Effector memory CD8-positive, alpha-beta T cell (primary cell): ENCODE measurements around the gene PDIA4.
A peak's percentile ranks its signal among the peaks of the same experiment; 100 is the strongest.
"Not testable (repeated sequence)": the region's sequence is repeated elsewhere in the genome, so short reads cannot be mapped to it uniquely, and the experiment has no call there.

Experiments used
- ATAC-seq: fragments of 150-1000 bp; cut with Tn5 transposase; replicated peaks from 2 replicates; pipeline ENCODE4 v1.10.0; 2021; ENCODE audit warnings: mild to moderate bottlenecking, moderate library complexity
- DNase-seq, 3 experiments: peaks; one replicate each; pipeline ENCODE4 v3.0.0; 2021
- H3K27ac Mint-ChIP-seq, 2 donors: one replicate each; pipeline ENCODE4 v1.8.0; 2022; ENCODE audit warnings: mild to moderate bottlenecking in 2 of 2, mixed read lengths in 2 of 2, moderate library complexity in 2 of 2
- H3K27me3 Mint-ChIP-seq, 2 donors: one replicate each; pipeline ENCODE4 v1.8.0; 2022; ENCODE audit warnings: mixed read lengths in 2 of 2
- H3K36me3 Mint-ChIP-seq: one replicate; pipeline ENCODE4 v1.8.0; 2022; ENCODE audit warnings: mild to moderate bottlenecking, moderate library complexity, mixed read lengths; ENCODE audit not compliant: insufficient read depth
- H3K4me1 Mint-ChIP-seq, 2 donors: one replicate each; pipeline ENCODE4 v1.8.0; 2022; ENCODE audit warnings: low read depth in 2 of 2, mixed read lengths in 2 of 2
- H3K4me3 Mint-ChIP-seq, 2 donors: one replicate each; pipeline ENCODE4 v1.8.0; 2022; ENCODE audit warnings: mild to moderate bottlenecking in 2 of 2, mixed read lengths in 2 of 2, moderate library complexity in 2 of 2
- H3K9me3 Mint-ChIP-seq, 2 donors: one replicate each; pipeline ENCODE4 v1.8.0; 2022; ENCODE audit warnings: mixed read lengths in 2 of 2

Gene PDIA4

GRCh38 chr7:149060156-149060555, 31.9 kb upstream of the PDIA4 start:
- Mint-ChIP-seq H3K4me1 (peaks cover 5% of the 10 kb centered on the region in 2 donors), H3K27me3 (no peaks in the 10 kb centered on the region), H3K4me3 (no peak overlapping the region), H3K27ac (no peak overlapping the region), H3K9me3 (no peaks in the 10 kb centered on the region), H3K36me3 (no peaks in the 10 kb centered on the region)
- no peak for ATAC-seq
- DNase-seq: no peak

- Mint-ChIP-seq H3K9me3 (no peaks in the 10 kb centered on the region), H3K4me3 (no peak overlapping the region), H3K4me1 (no peaks in the 10 kb centered on the region), H3K27ac (peak overlapping the region in 1 of 2 donors; percentile 26), H3K36me3 (no peaks in the 10 kb centered on the region), H3K27me3 (peaks cover 14 to 21% of the 10 kb centered on the region in 2 donors)
- no peak for DNase-seq
- no peak for ATAC-seq
Observed at GRCh38 chr7:149053885-149054284, 25.6 kb upstream of the PDIA4 start.

DNA sequence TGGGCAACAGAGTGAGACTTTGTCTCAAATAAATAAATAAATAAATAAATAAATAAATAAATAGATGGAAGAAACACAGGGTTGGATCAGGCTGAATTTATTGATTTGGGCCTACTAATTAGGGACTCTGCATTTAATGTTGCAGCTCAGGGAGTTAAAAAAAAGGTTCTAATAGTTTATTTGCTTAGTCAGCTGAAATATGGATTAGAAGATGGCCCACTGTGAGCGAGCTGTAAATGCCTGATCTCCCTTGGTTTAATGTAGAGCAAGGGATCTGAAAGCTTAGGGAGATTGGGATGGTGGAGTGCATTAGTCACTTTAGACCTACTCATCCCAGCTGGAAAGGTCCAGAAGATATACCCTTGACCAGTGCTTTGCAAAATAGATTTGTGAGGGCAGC, 25.1 kb upstream of the PDIA4 start:
- Mint-ChIP-seq H3K36me3 (no peaks in the 10 kb centered on the region), H3K4me3 (no peak overlapping the region), H3K9me3 (no peaks in the 10 kb centered on the region), H3K27ac (no peak overlapping the region), H3K4me1 (no peaks in the 10 kb centered on the region), H3K27me3 (peaks cover 14 to 21% of the 10 kb centered on the region in 2 donors)
- DNase-seq: no peak
- no peak for ATAC-seq

GRCh38 chr7:149050941-149051340, 22.6 kb upstream of the PDIA4 start:
- DNase-seq (no peak), ATAC-seq (no peak)
- peaks cover 14 to 21% of the 10 kb centered on the region in 2 donors for H3K27me3 Mint-ChIP-seq
- no peaks in the 10 kb centered on the region for H3K4me1 Mint-ChIP-seq
- no peak overlapping the region for H3K27ac Mint-ChIP-seq
- H3K4me3 Mint-ChIP-seq: no peak overlapping the region
- H3K36me3 Mint-ChIP-seq: no peaks in the 10 kb centered on the region
- no peaks in the 10 kb centered on the region for H3K9me3 Mint-ChIP-seq

GRCh38 chr7:149048805-149049204, 20.5 kb upstream of the PDIA4 start:
- no peaks in the 10 kb centered on the region for H3K4me1 Mint-ChIP-seq
- no peak overlapping the region for H3K4me3 Mint-ChIP-seq
- ATAC-seq (no peak), DNase-seq (no peak)
- H3K27me3 Mint-ChIP-seq: peaks cover 8 to 15% of the 10 kb centered on the region in 2 donors
- no peaks in the 10 kb centered on the region for H3K9me3 Mint-ChIP-seq
- H3K27ac Mint-ChIP-seq: no peak overlapping the region
- H3K36me3 Mint-ChIP-seq: no peaks in the 10 kb centered on the region

DNA sequence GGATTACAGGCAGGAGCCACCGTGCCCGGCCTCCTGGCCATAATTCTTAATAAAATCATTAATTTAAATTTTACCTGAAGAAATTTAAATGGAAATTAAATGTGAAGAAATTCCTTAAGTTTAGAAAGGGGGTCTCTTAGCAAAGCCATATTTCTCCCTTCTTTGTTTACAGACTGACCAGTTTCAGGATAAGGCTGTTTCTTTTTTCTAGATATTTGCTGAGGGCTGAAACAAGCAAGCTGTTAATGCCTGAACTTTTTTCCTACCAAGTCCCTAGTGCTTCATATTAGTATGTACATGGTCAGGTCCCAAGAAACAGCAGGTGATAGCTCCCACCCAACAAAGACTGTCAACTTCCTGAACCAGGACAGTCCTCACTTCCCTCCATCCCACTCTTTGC, 18.1 kb upstream of the PDIA4 start:
- DNase-seq (no peak), ATAC-seq (no peak)
- Mint-ChIP-seq H3K36me3 (peaks cover 4% of the 10 kb centered on the region), H3K4me3 (no peak overlapping the region), H3K4me1 (no peaks in the 10 kb centered on the region), H3K9me3 (no peaks in the 10 kb centered on the region), H3K27ac (no peak overlapping the region), H3K27me3 (peaks cover 6 to 7% of the 10 kb centered on the region in 2 donors)

DNA sequence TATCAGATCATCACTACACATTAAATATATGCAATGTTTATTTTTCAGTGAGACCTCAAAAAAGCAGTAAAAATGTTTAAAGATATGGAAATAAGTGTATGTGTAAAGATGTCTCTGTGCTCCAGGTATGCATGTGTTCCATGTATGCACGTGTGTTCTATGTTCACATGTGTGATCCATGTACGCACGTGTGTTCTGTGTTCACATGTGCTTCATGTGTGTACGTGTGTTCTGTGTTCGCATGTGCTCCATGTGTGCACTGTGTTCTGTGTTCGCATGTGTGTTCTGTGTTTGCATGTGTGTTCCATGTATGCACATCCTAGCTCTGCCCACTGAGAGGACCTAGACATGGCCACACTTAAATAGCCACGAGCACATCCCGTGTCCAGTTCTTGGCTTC, 15.6 kb upstream of the PDIA4 start:
- Mint-ChIP-seq H3K27me3 (no peaks in the 10 kb centered on the region), H3K4me3 (no peak overlapping the region), H3K4me1 (no peaks in the 10 kb centered on the region), H3K27ac (no peak overlapping the region), H3K36me3 (peaks cover 4% of the 10 kb centered on the region), H3K9me3 (no peaks in the 10 kb centered on the region)
- ATAC-seq (no peak), DNase-seq (no peak)

DNA sequence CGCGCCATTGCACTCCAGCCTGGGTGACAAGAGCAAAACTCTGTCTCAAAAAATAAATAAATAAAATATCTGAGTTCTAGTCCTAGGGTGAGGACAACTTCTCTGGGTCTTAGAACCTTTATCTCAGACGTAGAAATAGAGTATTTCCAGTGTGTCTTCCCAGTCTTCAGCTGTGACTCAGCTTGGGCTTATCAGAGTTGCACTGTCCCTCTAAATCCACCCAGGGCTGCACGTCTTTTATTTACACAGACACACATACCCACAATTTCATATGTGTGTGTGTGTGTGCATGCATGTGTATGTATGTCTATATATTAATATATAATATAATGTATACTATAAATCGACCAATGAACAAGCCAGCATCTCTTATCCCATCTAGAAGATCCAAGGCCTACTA, 13.0 kb upstream of the PDIA4 start:
- H3K27ac Mint-ChIP-seq: no peak overlapping the region
- H3K27me3 Mint-ChIP-seq: peaks cover 12 to 14% of the 10 kb centered on the region in 2 donors
- ATAC-seq (no peak), DNase-seq (no peak)
- no peak overlapping the region for H3K4me3 Mint-ChIP-seq
- H3K36me3 Mint-ChIP-seq: peaks cover 4% of the 10 kb centered on the region
- H3K9me3 Mint-ChIP-seq: no peaks in the 10 kb centered on the region
- peaks cover 0 to 8% of the 10 kb centered on the region in 2 donors for H3K4me1 Mint-ChIP-seq

- H3K4me1 Mint-ChIP-seq, H3K36me3 Mint-ChIP-seq, ATAC-seq, H3K9me3 Mint-ChIP-seq, H3K27ac Mint-ChIP-seq, DNase-seq, H3K4me3 Mint-ChIP-seq: not testable (repeated sequence)
- H3K27me3 Mint-ChIP-seq: peaks cover 12 to 14% of the 10 kb centered on the region in 2 donors
Observed at GRCh38 chr7:149038641-149039040, 10.3 kb upstream of the PDIA4 start.

DNA sequence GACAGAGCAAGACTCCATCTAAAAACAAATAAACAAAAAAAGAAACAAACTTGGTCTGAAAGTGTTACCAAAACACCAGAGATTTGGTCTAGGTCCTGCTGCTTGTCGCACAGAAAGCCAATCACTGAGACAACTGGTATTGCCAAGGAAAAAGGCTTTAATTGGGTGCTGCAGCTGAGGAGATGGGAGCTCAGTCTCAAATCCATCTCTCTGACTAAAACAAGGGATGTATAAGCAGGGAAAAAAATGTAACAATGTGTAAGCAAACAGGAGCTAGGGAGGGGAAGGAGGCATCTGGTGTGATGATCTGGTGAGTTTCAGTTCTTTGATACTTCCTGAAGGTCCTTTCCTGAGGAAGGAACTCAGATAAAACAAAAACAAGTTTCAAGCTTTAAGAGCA, 8.4 kb upstream of the PDIA4 start:
- Mint-ChIP-seq H3K36me3 (no peaks in the 10 kb centered on the region), H3K27ac (no peak overlapping the region), H3K27me3 (peaks cover 12 to 14% of the 10 kb centered on the region in 2 donors), H3K4me1 (peaks cover 0 to 8% of the 10 kb centered on the region in 2 donors), H3K9me3 (no peaks in the 10 kb centered on the region), H3K4me3 (no peak overlapping the region)
- DNase-seq (no peak), ATAC-seq (no peak)

GRCh38 chr7:149031353-149031910, 3.1 kb upstream of the PDIA4 start:
- Mint-ChIP-seq H3K27me3 (no peaks in the 10 kb centered on the region), H3K27ac (no peak overlapping the region), H3K4me1 (peaks cover 23 to 24% of the 10 kb centered on the region in 2 donors), H3K9me3 (no peaks in the 10 kb centered on the region), H3K4me3 (no peak overlapping the region), H3K36me3 (peaks cover 17% of the 10 kb centered on the region)
- DNase-seq (no peak), ATAC-seq (no peak)

DNA sequence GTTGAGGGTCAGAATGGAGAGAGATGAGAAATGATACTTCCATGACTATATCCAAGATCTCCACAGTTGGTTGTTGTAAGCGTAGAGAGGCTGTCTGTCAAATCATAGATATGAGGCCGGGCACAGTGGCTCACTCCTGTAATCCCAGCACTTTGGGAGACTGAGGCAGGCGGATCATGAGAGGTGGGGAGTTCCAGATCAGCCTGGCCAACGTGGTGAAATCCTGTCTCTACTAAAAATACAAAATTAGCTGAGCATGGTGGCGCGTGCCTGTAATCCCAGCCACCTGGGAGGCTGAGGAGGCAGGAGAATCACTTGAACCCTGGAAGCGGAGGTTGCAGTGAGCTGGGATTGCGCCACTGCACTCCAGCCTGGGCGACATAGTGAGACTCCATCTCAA, 2.1 kb upstream of the PDIA4 start:
- peak overlapping the region in 1 of 2 donors; percentile 95 for H3K27ac Mint-ChIP-seq
- not testable (repeated sequence) for H3K27me3 Mint-ChIP-seq, ATAC-seq, H3K9me3 Mint-ChIP-seq, DNase-seq, H3K4me3 Mint-ChIP-seq
- H3K4me1 Mint-ChIP-seq: peaks cover 33 to 34% of the 10 kb centered on the region in 2 donors
- H3K36me3 Mint-ChIP-seq: peaks cover 17% of the 10 kb centered on the region

GRCh38 chr7:149027611-149028345, 527 bp downstream of the PDIA4 start:
- Mint-ChIP-seq H3K36me3 (peaks cover 21% of the 10 kb centered on the region), H3K9me3 (no peaks in the 10 kb centered on the region), H3K27me3 (no peaks in the 10 kb centered on the region), H3K27ac (peak overlapping the region; percentile 94 to 95), H3K4me1 (peaks cover 46 to 48% of the 10 kb centered on the region in 2 donors), H3K4me3 (peak overlapping the region; percentile 84 to 91)
- ATAC-seq (no peak), DNase-seq (no peak)

GRCh38 chr7:149027055-149027454, 1.2 kb downstream of the PDIA4 start:
- Mint-ChIP-seq H3K36me3 (peaks cover 21% of the 10 kb centered on the region), H3K27me3 (no peaks in the 10 kb centered on the region), H3K4me1 (peaks cover 50% of the 10 kb centered on the region in 2 donors), H3K9me3 (no peaks in the 10 kb centered on the region), H3K27ac (peak overlapping the region; percentile 94 to 95), H3K4me3 (peak overlapping the region; percentile 84 to 91)
- ATAC-seq (no peak), DNase-seq (no peak)
